Measurements from ENCODE around the gene TTC7B.

Gene TTC7B

DNA sequence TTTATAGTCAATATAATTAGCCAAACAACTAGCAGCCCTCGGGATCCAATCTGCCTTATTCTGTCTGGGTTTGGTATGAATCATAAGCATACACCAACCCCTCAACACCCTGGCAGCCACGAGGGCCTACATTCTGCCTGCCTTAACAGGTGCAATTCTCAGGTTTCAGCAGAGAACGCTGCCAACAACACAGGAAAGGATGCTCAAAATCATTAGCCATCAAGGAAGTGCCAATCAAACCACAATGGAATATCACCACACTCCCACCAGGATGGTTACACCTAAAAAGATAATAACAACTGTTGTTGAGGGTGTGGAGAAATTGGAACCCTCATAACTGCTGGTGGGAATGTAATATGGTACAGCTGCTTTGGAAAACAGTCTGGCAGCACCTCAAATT is 122.8 kb downstream of the TTC7B start:
- Histone ChIP-seq H3K27ac (ENCODE audit: low read depth, low read length) (no peak overlapping the region), H3K27me3 (ENCODE audit: control insufficient read depth in 1 of 2, insufficient read depth in 2 of 2, low read length in 2 of 2) (no peaks in the 10 kb centered on the region), H3K36me3 (ENCODE audit: insufficient read depth, low read length) (no peaks in the 10 kb centered on the region), H3K9ac (ENCODE audit: low read length) (no peak overlapping the region), H3K4me3 (ENCODE audit: low read depth in 1 of 2, low read length in 2 of 2) (no peak overlapping the region), H3K4me1 (ENCODE audit: insufficient read depth, low read length) (peaks cover 29% of the 10 kb centered on the region), H3K9me3 (ENCODE audit: low read length) (no peaks in the 10 kb centered on the region)

DNA sequence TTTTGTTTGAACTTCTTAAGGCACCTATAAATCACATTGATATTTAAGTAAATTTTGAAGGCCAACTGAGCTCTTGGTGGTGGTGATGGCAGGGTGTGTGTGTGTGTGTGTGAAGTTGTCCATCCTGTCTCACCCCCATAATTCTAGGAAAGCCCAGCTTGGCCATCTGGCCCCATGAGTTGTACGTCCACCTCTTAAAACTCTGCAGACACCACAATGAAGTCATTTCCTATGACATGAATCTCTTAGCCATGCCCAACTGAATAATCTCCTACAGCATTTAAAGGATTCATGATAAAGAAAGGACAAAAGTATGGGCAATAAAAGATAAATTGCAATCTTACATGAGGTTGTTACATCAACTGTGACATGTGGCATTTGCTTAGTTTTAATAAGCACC is 123.4 kb downstream of the TTC7B start:
- Histone ChIP-seq H3K27ac (ENCODE audit: low read depth, low read length) (no peak overlapping the region), H3K36me3 (ENCODE audit: insufficient read depth, low read length) (no peaks in the 10 kb centered on the region), H3K4me1 (ENCODE audit: insufficient read depth, low read length) (peaks cover 23% of the 10 kb centered on the region), H3K9me3 (ENCODE audit: low read length) (no peaks in the 10 kb centered on the region), H3K9ac (ENCODE audit: low read length) (no peak overlapping the region), H3K4me3 (ENCODE audit: low read depth in 1 of 2, low read length in 2 of 2) (no peak overlapping the region), H3K27me3 (ENCODE audit: control insufficient read depth in 1 of 2, insufficient read depth in 2 of 2, low read length in 2 of 2) (no peaks in the 10 kb centered on the region)

DNA sequence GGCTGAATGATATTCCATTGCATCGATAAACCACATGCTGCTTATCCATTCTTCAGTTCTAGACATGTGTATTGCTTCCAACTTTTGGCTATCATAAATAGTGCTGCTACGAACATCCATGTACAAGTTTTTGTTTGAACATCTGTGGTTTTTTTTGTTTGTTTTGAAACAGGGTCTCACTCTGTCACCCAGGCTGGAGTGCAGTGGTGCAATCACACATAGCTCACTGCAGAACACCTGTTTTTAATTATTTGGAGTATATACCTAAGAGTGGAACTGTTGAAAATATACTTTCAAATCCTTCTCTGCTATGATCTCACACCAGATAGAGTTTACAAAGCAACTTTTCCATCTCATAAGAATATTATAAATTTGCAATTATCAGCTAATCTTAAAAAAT is 124.2 kb downstream of the TTC7B start:
- Histone ChIP-seq H3K9me3 (ENCODE audit: low read length) (no peaks in the 10 kb centered on the region), H3K4me1 (ENCODE audit: insufficient read depth, low read length) (peaks cover 16% of the 10 kb centered on the region), H3K9ac (ENCODE audit: low read length) (no peak overlapping the region), H3K36me3 (ENCODE audit: insufficient read depth, low read length) (no peaks in the 10 kb centered on the region), H3K27me3 (ENCODE audit: control insufficient read depth in 1 of 2, insufficient read depth in 2 of 2, low read length in 2 of 2) (no peaks in the 10 kb centered on the region), H3K4me3 (ENCODE audit: low read depth in 1 of 2, low read length in 2 of 2) (no peak overlapping the region), H3K27ac (ENCODE audit: low read depth, low read length) (no peak overlapping the region)

DNA sequence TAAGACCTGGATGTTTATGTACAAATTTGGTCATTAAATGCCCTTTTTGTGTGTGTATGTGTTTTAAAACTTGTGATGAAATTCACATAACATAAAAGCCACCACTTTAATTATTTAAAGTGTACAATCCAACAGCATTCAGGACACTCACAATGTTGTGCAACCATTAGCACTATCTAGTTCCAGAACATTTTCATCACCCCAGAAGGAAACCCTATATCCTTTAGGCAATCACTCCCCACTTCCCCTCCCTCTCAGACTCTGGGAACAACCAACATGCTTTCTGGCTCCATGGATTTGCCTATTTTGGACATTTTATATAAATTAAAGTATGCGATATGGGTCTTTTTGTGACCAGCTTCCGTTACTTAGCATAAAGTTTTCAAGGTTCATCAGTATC is 124.6 kb downstream of the TTC7B start:
- Histone ChIP-seq H3K36me3 (ENCODE audit: insufficient read depth, low read length) (no peaks in the 10 kb centered on the region), H3K27me3 (ENCODE audit: control insufficient read depth in 1 of 2, insufficient read depth in 2 of 2, low read length in 2 of 2) (no peaks in the 10 kb centered on the region), H3K9me3 (ENCODE audit: low read length) (no peaks in the 10 kb centered on the region), H3K27ac (ENCODE audit: low read depth, low read length) (no peak overlapping the region), H3K9ac (ENCODE audit: low read length) (no peak overlapping the region), H3K4me1 (ENCODE audit: insufficient read depth, low read length) (peaks cover 12% of the 10 kb centered on the region), H3K4me3 (ENCODE audit: low read depth in 1 of 2, low read length in 2 of 2) (no peak overlapping the region)

DNA sequence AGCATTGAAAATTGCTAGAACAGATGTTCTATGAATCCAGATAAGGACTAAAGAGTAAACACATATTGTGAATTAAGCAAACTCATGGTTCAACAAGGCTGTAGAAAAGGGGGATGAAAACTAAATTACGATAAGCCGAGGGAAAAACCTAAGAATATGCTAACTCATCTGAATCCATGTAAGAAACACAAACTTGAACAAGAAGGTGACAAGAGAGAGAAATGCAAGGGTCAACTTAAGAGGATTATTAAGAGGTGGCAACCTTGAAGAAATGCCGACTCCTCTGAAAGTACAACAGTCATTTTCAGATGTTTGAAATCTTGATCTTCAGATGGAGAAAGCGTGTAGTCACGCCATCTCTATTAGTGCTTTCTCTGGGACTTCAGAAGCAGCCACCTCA is 128.6 kb downstream of the TTC7B start:
- Histone ChIP-seq H3K27me3 (ENCODE audit: control insufficient read depth in 1 of 2, insufficient read depth in 2 of 2, low read length in 2 of 2) (no peaks in the 10 kb centered on the region), H3K4me3 (ENCODE audit: low read depth in 1 of 2, low read length in 2 of 2) (no peak overlapping the region), H3K27ac (ENCODE audit: low read depth, low read length) (no peak overlapping the region), H3K36me3 (ENCODE audit: insufficient read depth, low read length) (no peaks in the 10 kb centered on the region), H3K4me1 (ENCODE audit: insufficient read depth, low read length) (no peaks in the 10 kb centered on the region), H3K9me3 (ENCODE audit: low read length) (no peaks in the 10 kb centered on the region), H3K9ac (ENCODE audit: low read length) (no peak overlapping the region)

DNA sequence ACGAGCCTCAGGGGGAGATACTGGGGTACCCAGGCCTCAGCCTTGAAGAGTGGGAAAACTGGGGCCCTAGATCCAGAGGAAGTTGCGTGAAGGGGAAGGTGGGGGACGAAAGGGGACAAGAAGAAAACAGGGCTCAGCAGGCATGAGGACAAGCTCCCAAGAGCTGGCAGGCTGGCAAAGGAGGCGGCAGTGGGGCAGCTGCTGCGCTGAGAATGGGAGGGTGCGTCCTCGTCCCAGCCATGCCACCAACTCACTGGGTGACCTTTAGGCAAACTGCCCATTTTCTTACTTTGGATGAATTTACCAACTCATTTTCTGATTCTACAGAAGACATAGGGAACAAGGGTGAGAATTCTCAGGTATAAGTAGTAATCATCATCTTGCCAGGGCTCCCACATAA is 133.6 kb downstream of the TTC7B start:
- Histone ChIP-seq H3K9me3 (ENCODE audit: low read length) (no peaks in the 10 kb centered on the region), H3K27me3 (ENCODE audit: control insufficient read depth in 1 of 2, insufficient read depth in 2 of 2, low read length in 2 of 2) (no peaks in the 10 kb centered on the region), H3K9ac (ENCODE audit: low read length) (no peak overlapping the region), H3K36me3 (ENCODE audit: insufficient read depth, low read length) (no peaks in the 10 kb centered on the region), H3K4me1 (ENCODE audit: insufficient read depth, low read length) (peaks cover 9% of the 10 kb centered on the region), H3K27ac (ENCODE audit: low read depth, low read length) (no peak overlapping the region), H3K4me3 (ENCODE audit: low read depth in 1 of 2, low read length in 2 of 2) (no peak overlapping the region)

DNA sequence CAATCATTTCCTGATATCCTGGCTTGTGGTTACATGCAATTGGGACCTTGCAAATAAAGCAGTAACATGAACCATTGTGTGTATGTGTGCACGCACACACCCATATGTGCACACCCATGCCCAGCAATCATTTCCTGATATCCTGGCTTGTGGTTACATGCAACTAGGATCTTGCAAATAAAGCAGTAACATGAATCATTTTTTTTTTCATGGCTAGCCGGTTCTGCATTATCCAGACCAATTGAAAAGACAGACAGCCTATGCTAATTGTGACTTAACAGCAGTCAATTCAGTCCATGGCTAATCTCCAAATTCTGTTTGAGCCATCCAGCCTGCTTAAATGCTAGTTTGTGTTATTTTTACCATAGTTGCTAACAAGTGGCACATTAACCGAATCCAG is 134.3 kb downstream of the TTC7B start:
- no peak overlapping the region for H3K27ac ChIP-seq (ENCODE audit: low read depth, low read length)

DNA sequence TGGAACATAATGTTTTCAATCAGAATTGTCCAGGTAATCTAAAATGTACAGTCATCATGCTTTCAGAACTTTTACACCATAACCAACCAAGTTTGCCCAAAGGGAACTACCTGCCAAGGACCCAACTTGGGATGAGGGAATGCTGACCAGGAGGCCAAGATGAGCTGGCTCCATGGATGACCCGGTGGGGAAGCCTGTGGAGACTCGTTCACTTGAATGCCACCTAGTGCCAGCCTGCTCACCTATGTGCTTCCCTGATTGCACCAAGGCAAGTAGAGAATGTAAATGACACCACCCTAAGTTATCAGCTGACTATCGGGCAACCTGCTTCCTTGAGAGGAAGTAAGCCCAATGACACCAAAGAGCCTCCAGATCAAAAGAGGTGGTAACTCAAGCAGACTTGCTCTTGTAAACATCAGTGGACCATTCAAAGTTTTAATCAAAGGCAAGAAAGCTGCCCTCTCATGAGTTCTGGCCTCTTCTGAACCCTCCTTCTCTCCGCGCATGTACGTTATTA is 137.3 kb downstream of the TTC7B start:
- Histone ChIP-seq H3K4me1 (ENCODE audit: insufficient read depth, low read length) (peaks cover 37% of the 10 kb centered on the region), H3K27ac (ENCODE audit: low read depth, low read length) (no peak overlapping the region), H3K9ac (ENCODE audit: low read length) (no peak overlapping the region), H3K27me3 (ENCODE audit: control insufficient read depth in 1 of 2, insufficient read depth in 2 of 2, low read length in 2 of 2) (no peaks in the 10 kb centered on the region), H3K9me3 (ENCODE audit: low read length) (no peaks in the 10 kb centered on the region), H3K4me3 (ENCODE audit: low read depth in 1 of 2, low read length in 2 of 2) (no peak overlapping the region), H3K36me3 (ENCODE audit: insufficient read depth, low read length) (peaks cover 7% of the 10 kb centered on the region)

More for the DNA sequence above, 134.3 kb downstream of the TTC7B start:
- Histone ChIP-seq H3K9me3 (ENCODE audit: low read length) (no peaks in the 10 kb centered on the region), H3K4me3 (ENCODE audit: low read depth in 1 of 2, low read length in 2 of 2) (no peak overlapping the region), H3K9ac (ENCODE audit: low read length) (no peak overlapping the region), H3K36me3 (ENCODE audit: insufficient read depth, low read length) (no peaks in the 10 kb centered on the region), H3K27me3 (ENCODE audit: control insufficient read depth in 1 of 2, insufficient read depth in 2 of 2, low read length in 2 of 2) (no peaks in the 10 kb centered on the region), H3K4me1 (ENCODE audit: insufficient read depth, low read length) (peaks cover 16% of the 10 kb centered on the region)

DNA sequence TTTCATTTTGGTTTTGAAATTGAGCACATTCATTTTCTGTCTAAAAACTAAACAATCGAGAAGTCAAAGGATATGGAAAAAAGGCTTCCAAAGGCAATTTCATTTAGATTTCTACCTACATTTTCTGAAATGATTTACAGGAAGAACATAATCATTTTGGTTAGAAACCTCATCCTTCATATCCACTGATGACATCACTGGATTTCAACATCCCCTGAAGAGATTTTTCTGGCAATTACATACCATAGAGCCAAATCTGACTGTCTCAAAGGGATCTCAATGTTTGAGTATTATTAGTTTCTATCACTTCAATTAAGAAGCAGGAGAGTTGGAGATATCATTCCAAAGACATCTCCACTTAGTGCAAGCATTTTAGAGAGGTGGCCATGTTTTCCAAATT is 137.8 kb downstream of the TTC7B start:
- Histone ChIP-seq H3K36me3 (ENCODE audit: insufficient read depth, low read length) (peaks cover 7% of the 10 kb centered on the region), H3K9ac (ENCODE audit: low read length) (no peak overlapping the region), H3K4me1 (ENCODE audit: insufficient read depth, low read length) (peaks cover 37% of the 10 kb centered on the region), H3K9me3 (ENCODE audit: low read length) (no peaks in the 10 kb centered on the region), H3K27me3 (ENCODE audit: control insufficient read depth in 1 of 2, insufficient read depth in 2 of 2, low read length in 2 of 2) (no peaks in the 10 kb centered on the region), H3K27ac (ENCODE audit: low read depth, low read length) (peak overlapping the region; percentile 83), H3K4me3 (ENCODE audit: low read depth in 1 of 2, low read length in 2 of 2) (no peak overlapping the region)

DNA sequence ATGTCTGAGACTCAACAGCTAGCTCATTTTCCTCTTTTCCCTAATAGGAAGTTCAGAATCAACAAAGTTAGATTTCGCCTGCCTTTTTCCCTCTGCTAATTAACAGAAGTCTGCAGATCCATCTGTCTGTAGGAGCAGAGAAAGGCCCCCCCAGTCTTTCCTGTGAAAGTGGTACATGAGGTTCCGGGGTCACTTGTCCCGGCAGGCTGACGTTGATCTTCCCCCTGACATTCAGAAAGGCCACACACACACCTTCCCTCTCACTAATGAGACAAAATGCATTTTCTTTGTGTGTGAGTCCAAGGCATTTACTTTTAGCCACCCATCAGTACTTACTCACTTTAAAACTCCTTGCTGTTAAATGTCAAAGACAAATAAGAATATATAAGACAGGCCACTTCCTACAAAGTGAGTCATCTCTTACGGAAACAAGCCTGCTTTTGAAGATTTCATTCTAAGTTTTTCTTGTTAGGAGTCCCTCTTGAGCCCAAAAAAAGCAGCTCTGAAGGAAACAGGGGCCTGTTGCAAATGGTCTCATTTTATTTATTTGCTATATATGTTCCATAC is 138.7 kb downstream of the TTC7B start:
- no peak overlapping the region for H3K4me3 ChIP-seq (ENCODE audit: low read depth in 1 of 2, low read length in 2 of 2)
- no peaks in the 10 kb centered on the region for H3K9me3 ChIP-seq (ENCODE audit: low read length)
- peaks cover 7% of the 10 kb centered on the region for H3K36me3 ChIP-seq (ENCODE audit: insufficient read depth, low read length)
- H3K4me1 ChIP-seq (ENCODE audit: insufficient read depth, low read length), result peaks cover 37% of the 10 kb centered on the region
- H3K27me3 ChIP-seq (ENCODE audit: control insufficient read depth in 1 of 2, insufficient read depth in 2 of 2, low read length in 2 of 2), result no peaks in the 10 kb centered on the region
- no peak overlapping the region for H3K9ac ChIP-seq (ENCODE audit: low read length)
- H3K27ac ChIP-seq (ENCODE audit: low read depth, low read length), result peak overlapping the region; percentile 83

DNA sequence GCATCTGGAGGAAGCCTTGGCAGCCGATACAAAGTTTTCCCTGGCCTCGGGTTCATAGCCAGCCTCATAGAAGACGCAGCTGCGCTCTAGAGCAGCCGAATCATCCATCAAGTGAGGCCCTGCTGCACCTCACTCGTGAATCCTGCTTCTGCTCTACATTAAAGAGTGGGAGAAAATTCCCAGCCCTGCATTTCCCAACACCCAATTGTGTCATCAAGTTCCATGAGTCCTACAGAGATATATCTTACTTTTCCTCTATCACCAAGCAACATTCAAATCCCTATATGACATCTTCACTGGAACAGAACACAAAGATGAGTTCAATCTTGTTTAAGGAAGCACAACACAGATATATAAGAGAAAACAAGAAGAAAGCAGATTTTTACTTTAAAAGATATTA is 139.3 kb downstream of the TTC7B start:
- Histone ChIP-seq H3K9ac (ENCODE audit: low read length) (no peak overlapping the region), H3K9me3 (ENCODE audit: low read length) (no peaks in the 10 kb centered on the region), H3K27ac (ENCODE audit: low read depth, low read length) (peak overlapping the region; percentile 83), H3K27me3 (ENCODE audit: control insufficient read depth in 1 of 2, insufficient read depth in 2 of 2, low read length in 2 of 2) (no peaks in the 10 kb centered on the region), H3K36me3 (ENCODE audit: insufficient read depth, low read length) (peaks cover 7% of the 10 kb centered on the region), H3K4me3 (ENCODE audit: low read depth in 1 of 2, low read length in 2 of 2) (no peak overlapping the region), H3K4me1 (ENCODE audit: insufficient read depth, low read length) (peaks cover 42% of the 10 kb centered on the region)

DNA sequence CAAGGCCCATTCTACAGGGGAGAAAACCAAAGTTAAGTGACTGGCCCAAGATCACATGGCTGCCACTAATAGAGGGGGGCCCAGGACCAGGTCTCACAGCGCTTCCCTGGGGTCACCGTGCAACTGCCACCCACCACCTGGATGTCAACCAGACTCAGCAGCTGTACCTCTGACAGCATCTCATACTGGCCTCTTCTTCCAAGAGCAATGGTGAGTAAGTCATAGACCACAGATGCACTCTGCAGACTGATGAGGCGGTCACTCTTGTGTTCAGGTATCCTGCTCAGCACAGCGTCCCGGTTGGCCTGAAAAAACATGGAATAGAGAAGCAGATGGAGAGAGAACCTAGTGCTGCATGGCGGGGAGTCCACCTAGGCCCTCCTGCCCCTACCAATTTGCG is 139.9 kb downstream of the TTC7B start:
- Histone ChIP-seq H3K4me3 (ENCODE audit: low read depth in 1 of 2, low read length in 2 of 2) (no peak overlapping the region), H3K4me1 (ENCODE audit: insufficient read depth, low read length) (peaks cover 47% of the 10 kb centered on the region), H3K27ac (ENCODE audit: low read depth, low read length) (peak overlapping the region; percentile 83), H3K9me3 (ENCODE audit: low read length) (no peaks in the 10 kb centered on the region), H3K36me3 (ENCODE audit: insufficient read depth, low read length) (peaks cover 7% of the 10 kb centered on the region), H3K27me3 (ENCODE audit: control insufficient read depth in 1 of 2, insufficient read depth in 2 of 2, low read length in 2 of 2) (no peaks in the 10 kb centered on the region), H3K9ac (ENCODE audit: low read length) (no peak overlapping the region)

Data from muscle layer of colon (tissue), 2 donors.